NCI-H2029 (cell line): ENCODE results near the gene TNFSF9.

Experiments
- DNase-seq: peaks from one replicate; lab custom pipeline; 2025; lab: John Stamatoyannopoulos, UW

The TNFSF9 gene

GRCh38 chr19:6530386-6531162 lies at the start of gene TNFSF9:
Gene TNFSF9, plus strand, starts transcription at chr19:6531026. Its CDS starts 11 bp downstream, at chr19:6531037.
- peak; percentile 55 for DNase-seq

GRCh38 chr19:6481541-6482342 lies 49.1 kb upstream of the TNFSF9 start, which contains the start of gene DENND1C:
Gene DENND1C, minus strand, starts transcription at chr19:6481787. Its CDS starts 92 bp downstream, at chr19:6481695.
- no peak for DNase-seq

- DNase-seq = no peak
Measured at GRCh38 chr19:6482343-6482686, 48.5 kb upstream of the TNFSF9 start.

GRCh38 chr19:6483235-6483634 lies 47.6 kb upstream of the TNFSF9 start:
- DNase-seq = no peak

- DNase-seq = no peak
Measured at GRCh38 chr19:6484230-6484629, 46.6 kb upstream of the TNFSF9 start.

- DNase-seq = no peak
Measured at GRCh38 chr19:6484831-6485230, 46.0 kb upstream of the TNFSF9 start.

GRCh38 chr19:6489278-6490061 lies 41.4 kb upstream of the TNFSF9 start:
- no peak for DNase-seq

- no peak for DNase-seq
Measured at GRCh38 chr19:6490134-6490533, 40.7 kb upstream of the TNFSF9 start.

- no peak for DNase-seq
Measured at GRCh38 chr19:6491802-6492592, 38.8 kb upstream of the TNFSF9 start.

- DNase-seq = no peak
Measured at GRCh38 chr19:6494438-6495036, 36.3 kb upstream of the TNFSF9 start.

- no peak for DNase-seq
Measured at GRCh38 chr19:6495947-6496346, 34.9 kb upstream of the TNFSF9 start.

- DNase-seq = no peak
Measured at GRCh38 chr19:6498294-6499036, 32.4 kb upstream of the TNFSF9 start.

GRCh38 chr19:6499052-6499790 lies 31.6 kb upstream of the TNFSF9 start:
- DNase-seq = no peak

- DNase-seq = no peak
Measured at GRCh38 chr19:6500837-6501739, 29.7 kb upstream of the TNFSF9 start.

- DNase-seq = no peak
Measured at GRCh38 chr19:6501740-6502648, 28.8 kb upstream of the TNFSF9 start, which contains the start of gene TUBB4A. Gene TUBB4A, minus strand, starts transcription at chr19:6502309. Its CDS starts 97 bp downstream, at chr19:6502212.

GRCh38 chr19:6503407-6504201 lies 27.2 kb upstream of the TNFSF9 start:
- no peak for DNase-seq
